CD4-positive, CD25-positive, alpha-beta regulatory T cell (primary cell): ENCODE measurements around the gene ACVR1C. TPM values are rescaled to one million over a fixed set of nuclear protein-coding genes. Genes with fewer than 3 reads are reported as not detected.

Source experiments
- ATAC-seq, 2 donors: fragments of 150-1000 bp; cut with Tn5 transposase; one replicate each; pipeline ENCODE4 v1.10.0; 2021; ENCODE audit warnings: low read depth in 2 of 2, moderate number of reproducible peaks in 2 of 2, moderate library complexity in 1 of 2
- DNase-seq, 3 donors: peaks; one replicate each; pipeline versions ENCODE4 v3.0.0 to v3.0.0-alpha.2; 2012 to 2022; ENCODE audit warnings: mixed read lengths in 1 of 3
- H3K27ac ChIP-seq: one replicate; pipeline ENCODE4 v1.7.0; 2013; ENCODE audit warnings: mild to moderate bottlenecking, low read length; ENCODE audit not compliant: insufficient read depth, poor library complexity, severe bottlenecking
- H3K27me3 ChIP-seq: one replicate; pipeline ENCODE4 v1.7.0; 2013; ENCODE audit warnings: low read length; ENCODE audit not compliant: control insufficient read depth, insufficient read depth
- H3K36me3 ChIP-seq: one replicate; pipeline ENCODE4 v1.7.0; 2013; ENCODE audit warnings: mild to moderate bottlenecking, low read length, moderate library complexity; ENCODE audit not compliant: control insufficient read depth, insufficient read depth
- H3K4me1 ChIP-seq: 2 replicates; pipeline ENCODE4 v1.7.0; 2013; ENCODE audit warnings: mild to moderate bottlenecking, low read length; ENCODE audit not compliant: insufficient read depth, control insufficient read depth, poor library complexity, severe bottlenecking
- H3K4me3 ChIP-seq: one replicate; pipeline ENCODE4 v1.7.0; 2013; ENCODE audit warnings: low read depth, mild to moderate bottlenecking, low read length, moderate library complexity
- H3K9me3 ChIP-seq, 2 experiments: 1 replicate in 1 of 2; 2 replicates in 1 of 2; pipeline ENCODE4 v1.7.0; 2013; ENCODE audit warnings: low read length in 2 of 2, mild to moderate bottlenecking in 1 of 2, moderate library complexity in 1 of 2; ENCODE audit not compliant: control insufficient read depth in 2 of 2
- H3K27ac Mint-ChIP-seq, 3 donors: one replicate each; pipeline ENCODE4 v1.8.0; 2020 to 2022; ENCODE audit warnings: mild to moderate bottlenecking in 3 of 3, mixed read lengths in 3 of 3, moderate library complexity in 2 of 3
- H3K27me3 Mint-ChIP-seq: one replicate; pipeline ENCODE4 v1.8.0; 2022; ENCODE audit warnings: mild to moderate bottlenecking, mixed read lengths
- H3K36me3 Mint-ChIP-seq: one replicate; pipeline ENCODE4 v1.8.0; 2020; ENCODE audit warnings: mixed read lengths
- H3K4me1 Mint-ChIP-seq, 4 donors: one replicate each; pipeline ENCODE4 v1.8.0; 2020 to 2022; ENCODE audit warnings: mixed read lengths in 4 of 4, mild to moderate bottlenecking in 1 of 4
- H3K4me3 Mint-ChIP-seq, 4 donors: one replicate each; pipeline ENCODE4 v1.8.0; 2020 to 2022; ENCODE audit warnings: mild to moderate bottlenecking in 4 of 4, mixed read lengths in 4 of 4, moderate library complexity in 3 of 4
- H3K9me3 Mint-ChIP-seq, 7 donors: one replicate each; pipeline ENCODE4 v1.8.0; 2020 to 2022; ENCODE audit warnings: mixed read lengths in 7 of 7, mild to moderate bottlenecking in 3 of 7, moderate library complexity in 2 of 7
- polyA plus RNA-seq, 4 donors: library from polyadenylated mRNA; unstranded; fragments of 300-500 nt; fragmentation: Illumina TruSeq; gene quantifications; one replicate each; pipeline ENCODE4 v1.2.3, GENCODE V29; 2021
- total RNA-seq: library from RNA; stranded (reverse); gene quantifications from one replicate; pipeline ENCODE4 v1.2.3, GENCODE V29; 2022

ACVR1C gene
- total and polyA plus RNA-seq, 5 donors from 2014 or later = 0.05 to 1.1 (median 0.59) TPM

- H3K4me1 Mint-ChIP-seq = peaks cover 10 to 42% (median 27%) of the 10 kb centered on the region in 4 donors
Observed at GRCh38 chr2:157479081-157480027, 149.3 kb downstream of the ACVR1C start.

DNA sequence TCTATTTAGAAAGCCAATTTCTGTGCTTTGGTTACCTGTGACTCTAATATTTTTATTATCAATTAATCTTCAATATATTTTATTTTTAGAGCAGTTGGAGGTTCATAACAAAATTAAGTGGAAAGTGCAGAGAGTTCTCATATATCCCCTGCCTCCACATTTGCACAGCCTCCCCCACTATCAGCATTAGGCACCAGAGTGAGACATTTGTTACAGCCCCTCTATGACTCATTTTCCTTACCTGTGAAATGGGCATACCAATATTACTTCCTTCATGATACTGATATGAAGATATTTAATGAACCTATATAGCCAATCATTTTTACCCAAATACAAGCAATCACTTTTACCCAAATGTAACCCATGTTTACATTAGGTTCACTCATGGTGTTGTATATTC, 150.7 kb downstream of the ACVR1C start:
- peaks cover 7 to 42% (median 34%) of the 10 kb centered on the region in 4 donors for H3K4me1 Mint-ChIP-seq
- Histone ChIP-seq H3K9me3 (no peaks in the 10 kb centered on the region), H3K4me1 (no peaks in the 10 kb centered on the region), H3K4me3 (no peak overlapping the region), H3K36me3 (no peaks in the 10 kb centered on the region), H3K27me3 (no peaks in the 10 kb centered on the region), H3K27ac (no peak overlapping the region)
- ATAC-seq (no peak), DNase-seq (no peak)
- peaks cover 0 to 3% (median 0%) of the 10 kb centered on the region in 7 donors for H3K9me3 Mint-ChIP-seq
- H3K4me3 Mint-ChIP-seq = no peak overlapping the region
- H3K27me3 Mint-ChIP-seq = no peaks in the 10 kb centered on the region
- H3K27ac Mint-ChIP-seq = no peak overlapping the region
- no peaks in the 10 kb centered on the region for H3K36me3 Mint-ChIP-seq

More at GRCh38 chr2:157479081-157480027, 149.3 kb downstream of the ACVR1C start:
- ATAC-seq (no peak), DNase-seq (peak in 1 of 3 donors; percentile 59)
- peaks cover 0 to 3% (median 0%) of the 10 kb centered on the region in 7 donors for H3K9me3 Mint-ChIP-seq
- Histone ChIP-seq H3K4me1 (no peaks in the 10 kb centered on the region), H3K36me3 (no peaks in the 10 kb centered on the region), H3K27ac (no peak overlapping the region), H3K4me3 (no peak overlapping the region), H3K27me3 (no peaks in the 10 kb centered on the region), H3K9me3 (no peaks in the 10 kb centered on the region)
- H3K4me3 Mint-ChIP-seq = no peak overlapping the region
- H3K27ac Mint-ChIP-seq = peak overlapping the region in 2 of 3 donors; percentile 41 to 65
- H3K27me3 Mint-ChIP-seq = no peaks in the 10 kb centered on the region
- H3K36me3 Mint-ChIP-seq = no peaks in the 10 kb centered on the region

DNA sequence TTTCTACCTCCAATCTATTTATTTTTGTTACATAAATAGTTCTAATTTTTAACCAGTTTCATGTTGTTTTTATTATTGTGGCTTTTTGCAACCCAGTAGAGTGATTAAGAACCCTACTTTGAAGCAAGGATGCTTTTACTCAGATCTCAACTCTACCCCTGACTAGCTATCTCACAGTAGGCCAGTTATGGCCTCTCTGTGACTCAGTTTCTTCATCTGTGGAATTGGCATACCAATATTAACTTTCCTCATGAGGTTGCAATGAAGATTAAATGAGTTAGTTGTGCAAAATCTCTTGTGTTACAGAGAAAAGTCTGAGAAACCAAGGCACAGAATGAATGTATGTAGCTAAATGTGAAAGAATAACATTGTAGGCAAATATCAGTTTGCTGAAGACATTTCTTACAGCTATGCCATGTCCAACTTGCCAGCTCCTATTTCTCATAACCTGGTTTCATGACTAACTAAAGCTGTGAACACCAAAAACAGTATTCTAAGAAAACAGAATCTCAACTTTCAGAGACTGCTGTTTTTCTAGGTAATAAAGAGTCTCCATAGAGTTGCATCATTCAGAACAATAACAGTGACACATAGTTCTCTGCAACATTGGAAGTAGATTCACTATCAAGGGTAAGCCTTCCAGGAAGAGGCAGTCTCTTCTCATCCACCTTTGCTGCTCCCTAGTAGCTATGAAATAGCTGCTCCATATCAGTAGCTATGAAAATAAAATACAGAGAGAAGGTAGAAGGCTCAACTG, 151.5 kb downstream of the ACVR1C start:
- H3K27ac ChIP-seq = no peak overlapping the region
- DNase-seq (peak in 1 of 3 donors; percentile 84), ATAC-seq (peak; percentile 88 to 89)
- no peaks in the 10 kb centered on the region for H3K27me3 Mint-ChIP-seq
- peaks cover 7 to 42% (median 36%) of the 10 kb centered on the region in 4 donors for H3K4me1 Mint-ChIP-seq
- peak overlapping the region in 2 of 3 donors; percentile 54 to 58 for H3K27ac Mint-ChIP-seq
- no peaks in the 10 kb centered on the region for H3K36me3 Mint-ChIP-seq
- H3K9me3 Mint-ChIP-seq = peaks cover 0 to 3% (median 0%) of the 10 kb centered on the region in 7 donors
- H3K9me3 ChIP-seq = no peaks in the 10 kb centered on the region
- no peaks in the 10 kb centered on the region for H3K27me3 ChIP-seq
- H3K36me3 ChIP-seq = no peaks in the 10 kb centered on the region
- peak overlapping the region in 1 of 4 donors; percentile 63 for H3K4me3 Mint-ChIP-seq
- no peaks in the 10 kb centered on the region for H3K4me1 ChIP-seq
- no peak overlapping the region for H3K4me3 ChIP-seq

Other genes with a start within 250 kb of the ACVR1C start
- gene CYTIP, start 184.8 kb downstream of the ACVR1C start, total RNA-seq = 454 TPM
- 100 to 1,000 TPM; 123 to 205 (median 150) TPM for gene CYTIP, start 184.8 kb downstream of the ACVR1C start, polyA plus RNA-seq
- 64.2 TPM for gene ACVR1, start 247.5 kb upstream of the ACVR1C start, total RNA-seq
- 10 to 100 TPM; 14.1 to 21.4 (median 17.3) TPM for gene ACVR1, start 247.5 kb upstream of the ACVR1C start, polyA plus RNA-seq